ENCODE measurements around the gene PLEKHG1. TPM values are rescaled to one million over a fixed set of nuclear protein-coding genes. Genes with fewer than 3 reads are reported as not detected.

The PLEKHG1 gene
- total RNA-seq, 1 donor: 1.7 TPM

DNA sequence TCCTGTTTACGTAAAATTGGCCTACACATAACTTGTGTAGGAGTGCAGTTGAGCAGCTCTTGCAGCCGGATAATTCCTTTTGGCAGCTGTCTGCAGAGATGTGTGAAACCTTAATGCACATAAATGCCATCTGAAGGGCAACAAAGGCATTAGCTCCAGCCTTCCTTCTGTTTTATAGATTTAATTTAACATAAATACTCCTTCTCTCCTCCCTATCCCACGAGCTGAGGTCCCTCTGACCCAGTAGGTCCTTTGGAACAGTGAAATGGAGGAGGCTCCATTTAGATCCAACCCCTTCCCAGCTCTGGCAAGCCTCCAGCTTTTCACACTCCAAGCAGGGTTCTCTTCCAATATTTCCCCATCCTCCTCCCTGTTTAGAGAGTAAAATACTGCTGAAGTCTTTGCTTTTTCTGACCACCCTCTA is 6.5 kb downstream of the PLEKHG1 start:
- no peak overlapping the region for H3K4me3 ChIP-seq (ENCODE audit: low read depth, low read length)
- DNase-seq (ENCODE audit: low read depth): no peak
- no peak for TF ChIP-seq CTCF (IDR thresholded peaks at IDR 0.05; ENCODE audit: insufficient read depth, low read depth, low read length)

DNA sequence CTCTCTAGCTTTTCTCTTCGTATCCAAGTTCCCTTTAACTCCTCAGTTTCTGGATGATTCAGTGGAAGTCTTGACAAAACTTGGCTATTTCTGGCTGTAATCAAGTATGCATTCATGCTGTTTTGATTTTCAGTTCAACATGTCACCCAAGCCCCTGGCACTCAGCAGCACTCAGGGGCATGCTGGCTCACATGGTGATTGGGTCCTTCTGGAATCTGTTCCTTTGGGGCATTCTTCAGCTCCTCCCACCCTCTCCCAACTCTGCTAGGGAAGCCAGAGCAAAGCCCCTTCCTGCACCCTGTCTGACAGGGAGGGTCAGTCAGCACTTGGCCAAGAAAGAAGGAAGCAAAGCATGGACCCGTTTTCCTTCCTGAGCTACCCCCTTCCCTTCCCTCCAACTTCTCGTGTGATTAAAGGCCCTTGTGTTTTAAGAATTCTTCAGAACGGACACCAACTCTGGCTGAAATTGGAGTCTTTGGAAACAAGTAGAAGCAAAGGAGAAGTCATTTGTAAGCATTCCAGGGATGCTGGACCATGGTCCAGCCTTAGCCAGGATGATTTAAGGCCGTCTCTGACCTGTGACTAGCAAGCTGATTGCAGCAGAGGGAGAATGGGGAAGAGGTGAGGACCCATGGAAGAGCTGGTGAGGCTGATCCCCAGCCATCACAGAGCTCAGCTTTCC is 7.1 kb downstream of the PLEKHG1 start:
- DNase-seq (ENCODE audit: low read depth): no peak
- H3K4me3 ChIP-seq (ENCODE audit: low read depth, low read length): no peak overlapping the region
- TF ChIP-seq CTCF (IDR thresholded peaks at IDR 0.05; ENCODE audit: insufficient read depth, low read depth, low read length): no peak

DNA sequence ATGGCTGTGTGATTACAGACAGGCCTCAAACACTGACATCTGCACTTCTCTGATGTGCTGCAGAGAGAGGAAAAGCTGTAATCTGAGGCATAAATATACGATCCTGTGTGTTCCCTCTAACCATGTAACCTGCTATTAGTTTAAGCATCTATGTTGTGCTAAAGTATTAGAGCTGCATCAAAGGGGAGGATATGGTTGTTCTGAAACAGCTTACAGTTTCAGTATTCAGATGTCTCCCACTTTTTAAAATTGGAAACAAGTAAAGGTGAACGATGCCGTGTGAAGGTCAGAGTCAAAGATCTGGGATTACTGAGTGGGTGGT is 7.6 kb downstream of the PLEKHG1 start:
- DNase-seq (ENCODE audit: low read depth): no peak
- no peak for TF ChIP-seq CTCF (IDR thresholded peaks at IDR 0.05; ENCODE audit: insufficient read depth, low read depth, low read length)
- H3K4me3 ChIP-seq (ENCODE audit: low read depth, low read length): no peak overlapping the region

DNA sequence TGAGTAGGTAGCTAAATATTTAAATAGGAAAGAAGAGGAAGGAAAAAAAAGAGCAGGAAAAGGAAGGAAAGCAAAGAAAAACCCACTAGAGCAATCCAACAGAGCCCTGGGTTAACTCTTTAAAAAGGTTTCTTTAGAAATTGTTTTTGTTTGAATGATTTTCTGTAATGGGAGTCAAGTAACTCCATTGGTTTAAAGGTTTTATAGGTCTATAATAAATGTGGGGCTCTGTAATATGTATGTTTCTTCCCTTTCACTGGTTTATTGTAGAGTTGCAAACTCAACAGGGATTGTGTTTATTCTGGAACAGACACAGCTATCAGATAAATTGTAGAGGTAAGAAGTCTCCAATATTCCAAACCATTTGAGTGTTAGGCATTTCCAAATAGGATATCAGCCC is 10.9 kb downstream of the PLEKHG1 start:
- no peak overlapping the region for H3K4me3 ChIP-seq (ENCODE audit: low read depth, low read length)
- no peak for DNase-seq (ENCODE audit: low read depth)
- TF ChIP-seq CTCF (IDR thresholded peaks at IDR 0.05; ENCODE audit: insufficient read depth, low read depth, low read length): no peak

GRCh38 chr6:150613269-150613668 is 13.6 kb downstream of the PLEKHG1 start:
- TF ChIP-seq CTCF (IDR thresholded peaks at IDR 0.05; ENCODE audit: insufficient read depth, low read depth, low read length): no peak
- H3K4me3 ChIP-seq (ENCODE audit: low read depth, low read length): no peak overlapping the region
- DNase-seq (ENCODE audit: low read depth): no peak

GRCh38 chr6:150615967-150616366 is 16.3 kb downstream of the PLEKHG1 start:
- TF ChIP-seq CTCF (IDR thresholded peaks at IDR 0.05; ENCODE audit: insufficient read depth, low read depth, low read length): no peak
- DNase-seq (ENCODE audit: low read depth): no peak
- H3K4me3 ChIP-seq (ENCODE audit: low read depth, low read length): no peak overlapping the region

DNA sequence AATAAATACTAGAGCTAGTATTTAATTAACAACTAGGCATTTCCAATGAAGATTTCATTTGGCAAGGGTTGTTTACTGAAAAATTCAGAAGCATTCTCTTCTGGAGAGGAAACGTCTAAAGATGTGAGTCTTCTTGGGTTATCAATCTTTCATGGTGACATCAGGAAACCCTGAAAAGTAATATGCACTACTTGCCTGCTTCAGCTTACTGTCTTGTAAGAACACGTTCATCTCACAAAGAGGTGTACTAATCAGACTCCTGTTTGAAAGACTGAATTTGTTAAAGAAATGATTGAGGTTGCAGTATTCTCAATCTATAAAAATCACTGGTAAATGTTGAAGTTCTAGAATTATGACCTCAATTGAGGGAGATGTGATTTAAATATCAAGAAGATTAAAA is 16.9 kb downstream of the PLEKHG1 start:
- no peak overlapping the region for H3K4me3 ChIP-seq (ENCODE audit: low read depth, low read length)
- TF ChIP-seq CTCF (IDR thresholded peaks at IDR 0.05; ENCODE audit: insufficient read depth, low read depth, low read length): no peak
- DNase-seq (ENCODE audit: low read depth): no peak
